HG02943 (cell line): ENCODE measurements around the gene NDST1.

Experiments used
- ATAC-seq: cut with Tn5 transposase; IDR thresholded peaks from one replicate; pipeline ENCODE4 v1.9.1; 2021; ENCODE audit warnings: mild to moderate bottlenecking, low read depth, moderate library complexity; ENCODE audit not compliant: unreplicated experiment

Gene NDST1

GRCh38 chr5:150600616-150601490, 92.9 kb downstream of the NDST1 start:
- ATAC-seq: no peak

DNA sequence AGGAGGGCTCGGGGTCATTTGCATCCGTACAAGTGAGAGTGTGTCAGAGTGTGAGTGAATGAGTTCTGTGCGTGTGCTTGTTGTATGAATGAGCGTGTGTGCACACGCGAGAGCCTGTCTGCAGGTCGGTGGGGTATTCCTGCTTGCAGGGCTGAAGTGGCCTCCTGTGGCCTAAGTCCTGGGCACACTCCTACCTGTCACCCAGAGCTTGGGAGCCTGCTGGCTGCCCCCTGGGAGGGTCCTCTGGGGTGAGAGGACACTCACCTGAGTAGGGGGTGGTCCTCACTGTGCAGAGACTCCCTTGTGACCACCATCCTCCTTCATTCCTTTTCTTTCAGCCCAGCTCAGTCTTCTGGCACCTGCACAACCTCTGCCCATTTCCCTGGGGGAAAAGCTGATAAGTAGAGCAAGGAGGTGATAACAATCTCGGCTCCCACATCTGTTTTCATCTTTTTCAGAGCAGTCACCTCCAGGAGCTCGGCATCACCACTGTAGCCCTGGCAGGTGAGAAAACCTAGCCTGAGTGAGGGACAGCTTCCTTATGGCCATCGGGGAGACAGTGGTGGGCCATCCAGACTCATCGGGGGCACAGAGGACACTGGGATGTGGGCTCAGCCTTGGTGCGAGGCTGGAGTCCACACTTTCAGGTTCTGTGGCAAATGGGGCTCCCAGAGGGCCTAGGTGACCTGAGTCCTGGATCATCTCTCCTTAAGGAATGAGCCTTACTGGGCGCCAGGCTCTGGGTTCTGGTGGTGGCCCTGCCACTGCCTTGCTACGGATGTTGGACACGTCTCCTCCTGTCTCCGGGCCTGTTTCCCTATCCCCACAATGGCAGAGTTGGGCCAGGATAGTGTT, 93.8 kb downstream of the NDST1 start:
- ATAC-seq: no peak

- ATAC-seq: no peak
Measured at GRCh38 chr5:150603052-150603451, 95.1 kb downstream of the NDST1 start.

GRCh38 chr5:150603491-150603890, 95.6 kb downstream of the NDST1 start:
- ATAC-seq: no peak

GRCh38 chr5:150604010-150604409, 96.1 kb downstream of the NDST1 start:
- ATAC-seq: no peak

DNA sequence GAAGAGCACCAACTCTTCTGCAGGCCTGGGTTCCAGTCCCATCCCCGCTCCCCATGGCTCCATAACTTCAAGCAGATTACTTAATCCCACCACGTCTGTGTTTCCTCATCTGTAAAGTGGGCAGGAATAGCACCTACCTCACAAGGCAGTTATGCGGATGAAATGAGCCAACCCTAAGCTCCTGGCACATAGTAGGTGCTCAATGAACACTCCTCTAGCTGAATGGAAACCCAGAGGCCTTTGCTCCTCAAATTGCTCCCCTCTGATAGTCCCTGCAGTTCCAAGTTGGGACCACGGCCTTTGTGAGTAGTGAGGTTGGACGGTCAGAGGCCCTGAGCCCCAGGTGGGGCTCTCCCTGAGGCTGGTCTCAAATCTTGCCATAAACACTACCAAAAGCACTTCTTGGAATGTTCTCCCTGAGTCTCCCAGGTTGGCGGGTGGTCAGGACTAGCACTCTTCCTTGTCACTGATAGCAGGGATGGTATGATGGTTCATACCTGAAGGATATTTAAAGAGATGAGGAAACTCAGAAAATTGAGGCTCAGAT, 97.0 kb downstream of the NDST1 start:
- no peak for ATAC-seq

GRCh38 chr5:150605546-150605945, 97.6 kb downstream of the NDST1 start:
- ATAC-seq: no peak

DNA sequence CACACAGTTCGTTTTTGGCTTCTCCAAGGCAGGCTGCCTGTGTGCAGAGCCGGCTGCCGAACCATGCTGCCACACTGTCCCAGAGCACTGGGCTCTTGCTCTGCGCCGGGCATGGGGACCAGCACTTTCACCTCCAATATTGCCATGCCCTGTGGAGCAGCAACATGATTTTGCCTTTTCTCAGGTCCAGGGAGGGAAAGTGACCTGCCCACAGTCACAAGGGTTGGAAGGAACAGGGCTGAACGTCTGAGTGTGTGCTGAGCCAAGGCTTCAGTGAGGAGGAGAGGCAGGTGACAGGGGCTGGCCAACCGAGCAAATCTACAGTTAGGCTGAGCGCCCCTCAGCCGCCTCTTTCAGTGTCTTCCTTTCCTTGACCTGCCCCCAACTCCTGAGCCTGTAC, 98.5 kb downstream of the NDST1 start:
- no peak for ATAC-seq

- ATAC-seq: no peak
Measured at GRCh38 chr5:150607105-150607504, 99.2 kb downstream of the NDST1 start.
